CD4-positive, CD25-positive, alpha-beta regulatory T cell (primary cell): ENCODE data around the gene KIF21B. TPM values are rescaled to one million over a fixed set of nuclear protein-coding genes. Genes with fewer than 3 reads are reported as not detected.

ENCODE experiments used
- ATAC-seq, 2 donors: fragments of 150-1000 bp; cut with Tn5 transposase; one replicate each; pipeline ENCODE4 v1.10.0; 2021; ENCODE audit warnings: low read depth in 2 of 2, moderate number of reproducible peaks in 2 of 2, moderate library complexity in 1 of 2
- DNase-seq, 3 donors: peaks; one replicate each; pipeline versions ENCODE4 v3.0.0 to v3.0.0-alpha.2; 2012 to 2022; ENCODE audit warnings: mixed read lengths in 1 of 3
- H3K27ac ChIP-seq: one replicate; pipeline ENCODE4 v1.7.0; 2013; ENCODE audit warnings: mild to moderate bottlenecking, low read length; ENCODE audit not compliant: insufficient read depth, poor library complexity, severe bottlenecking
- H3K27me3 ChIP-seq: one replicate; pipeline ENCODE4 v1.7.0; 2013; ENCODE audit warnings: low read length; ENCODE audit not compliant: control insufficient read depth, insufficient read depth
- H3K36me3 ChIP-seq: one replicate; pipeline ENCODE4 v1.7.0; 2013; ENCODE audit warnings: mild to moderate bottlenecking, low read length, moderate library complexity; ENCODE audit not compliant: control insufficient read depth, insufficient read depth
- H3K4me1 ChIP-seq: 2 replicates; pipeline ENCODE4 v1.7.0; 2013; ENCODE audit warnings: mild to moderate bottlenecking, low read length; ENCODE audit not compliant: insufficient read depth, control insufficient read depth, poor library complexity, severe bottlenecking
- H3K4me3 ChIP-seq: one replicate; pipeline ENCODE4 v1.7.0; 2013; ENCODE audit warnings: low read depth, mild to moderate bottlenecking, low read length, moderate library complexity
- H3K9me3 ChIP-seq, 2 experiments: 1 replicate in 1 of 2; 2 replicates in 1 of 2; pipeline ENCODE4 v1.7.0; 2013; ENCODE audit warnings: low read length in 2 of 2, mild to moderate bottlenecking in 1 of 2, moderate library complexity in 1 of 2; ENCODE audit not compliant: control insufficient read depth in 2 of 2
- H3K27ac Mint-ChIP-seq, 3 donors: one replicate each; pipeline ENCODE4 v1.8.0; 2020 to 2022; ENCODE audit warnings: mild to moderate bottlenecking in 3 of 3, mixed read lengths in 3 of 3, moderate library complexity in 2 of 3
- H3K27me3 Mint-ChIP-seq: one replicate; pipeline ENCODE4 v1.8.0; 2022; ENCODE audit warnings: mild to moderate bottlenecking, mixed read lengths
- H3K36me3 Mint-ChIP-seq: one replicate; pipeline ENCODE4 v1.8.0; 2020; ENCODE audit warnings: mixed read lengths
- H3K4me1 Mint-ChIP-seq, 4 donors: one replicate each; pipeline ENCODE4 v1.8.0; 2020 to 2022; ENCODE audit warnings: mixed read lengths in 4 of 4, mild to moderate bottlenecking in 1 of 4
- H3K4me3 Mint-ChIP-seq, 4 donors: one replicate each; pipeline ENCODE4 v1.8.0; 2020 to 2022; ENCODE audit warnings: mild to moderate bottlenecking in 4 of 4, mixed read lengths in 4 of 4, moderate library complexity in 3 of 4
- H3K9me3 Mint-ChIP-seq, 7 donors: one replicate each; pipeline ENCODE4 v1.8.0; 2020 to 2022; ENCODE audit warnings: mixed read lengths in 7 of 7, mild to moderate bottlenecking in 3 of 7, moderate library complexity in 2 of 7
- polyA plus RNA-seq, 4 donors: library from polyadenylated mRNA; unstranded; fragments of 300-500 nt; fragmentation: Illumina TruSeq; gene quantifications; one replicate each; pipeline ENCODE4 v1.2.3, GENCODE V29; 2021
- total RNA-seq: library from RNA; stranded (reverse); gene quantifications from one replicate; pipeline ENCODE4 v1.2.3, GENCODE V29; 2022

The KIF21B gene
- total and polyA plus RNA-seq, 5 donors from 2014 or later: 2.3 to 96.9 (median 3.3) TPM

GRCh38 chr1:200959411-200959921 is 64.0 kb downstream of the KIF21B start:
- Mint-ChIP-seq H3K4me1 (peaks cover 0 to 2% (median under 1%) of the 10 kb centered on the region in 4 donors), H3K9me3 (no peaks in the 10 kb centered on the region), H3K27ac (no peak overlapping the region), H3K4me3 (no peak overlapping the region), H3K27me3 (peaks cover 11% of the 10 kb centered on the region), H3K36me3 (no peaks in the 10 kb centered on the region)
- Histone ChIP-seq H3K36me3 (no peaks in the 10 kb centered on the region), H3K27ac (no peak overlapping the region), H3K9me3 (no peaks in the 10 kb centered on the region), H3K4me3 (no peak overlapping the region), H3K4me1 (no peaks in the 10 kb centered on the region), H3K27me3 (no peaks in the 10 kb centered on the region)
- ATAC-seq: no peak
- DNase-seq: no peak

DNA sequence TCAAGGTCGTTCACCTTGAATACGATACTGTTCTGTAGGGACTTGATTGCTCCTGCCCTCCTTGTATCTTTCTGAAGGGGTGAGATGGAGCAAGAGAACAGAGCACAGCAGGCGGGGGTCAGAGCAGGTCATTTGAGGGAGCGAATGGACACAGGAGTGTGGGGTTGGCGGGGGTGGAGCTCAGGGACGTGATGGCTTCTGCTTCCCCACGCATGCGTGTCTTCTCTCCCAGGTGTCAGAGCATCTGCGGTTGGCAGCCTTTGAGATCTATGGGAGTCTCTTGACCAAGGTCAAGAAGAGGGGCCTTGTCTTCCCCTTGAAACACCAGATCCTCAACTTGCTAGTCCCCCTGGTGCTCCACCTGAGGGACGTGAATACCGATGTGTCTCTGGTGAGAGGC is 64.9 kb downstream of the KIF21B start:
- H3K27ac ChIP-seq: no peak overlapping the region
- H3K36me3 Mint-ChIP-seq: no peaks in the 10 kb centered on the region
- no peak overlapping the region for H3K27ac Mint-ChIP-seq
- ATAC-seq (no peak), DNase-seq (no peak)
- H3K27me3 Mint-ChIP-seq: peaks cover 11% of the 10 kb centered on the region
- no peaks in the 10 kb centered on the region for H3K36me3 ChIP-seq
- H3K9me3 ChIP-seq: no peaks in the 10 kb centered on the region
- H3K4me3 ChIP-seq: no peak overlapping the region
- no peaks in the 10 kb centered on the region for H3K9me3 Mint-ChIP-seq
- no peaks in the 10 kb centered on the region for H3K4me1 ChIP-seq
- peaks cover 2% of the 10 kb centered on the region for H3K27me3 ChIP-seq
- H3K4me1 Mint-ChIP-seq: peaks cover 0 to 2% (median 0%) of the 10 kb centered on the region in 4 donors
- no peak overlapping the region for H3K4me3 Mint-ChIP-seq

- Histone ChIP-seq H3K4me1 (no peaks in the 10 kb centered on the region), H3K9me3 (no peaks in the 10 kb centered on the region), H3K4me3 (no peak overlapping the region), H3K27ac (no peak overlapping the region), H3K36me3 (no peaks in the 10 kb centered on the region), H3K27me3 (peaks cover 2% of the 10 kb centered on the region)
- H3K4me1 Mint-ChIP-seq: no peaks in the 10 kb centered on the region
- no peaks in the 10 kb centered on the region for H3K36me3 Mint-ChIP-seq
- no peak for ATAC-seq
- no peak overlapping the region for H3K27ac Mint-ChIP-seq
- H3K27me3 Mint-ChIP-seq: peaks cover 14% of the 10 kb centered on the region
- no peak for DNase-seq
- H3K4me3 Mint-ChIP-seq: no peak overlapping the region
- H3K9me3 Mint-ChIP-seq: no peaks in the 10 kb centered on the region
Observed at GRCh38 chr1:200954434-200954833, 69.1 kb downstream of the KIF21B start.

GRCh38 chr1:200951016-200951415 is 72.5 kb downstream of the KIF21B start:
- Histone ChIP-seq H3K27ac (no peak overlapping the region), H3K9me3 (no peaks in the 10 kb centered on the region), H3K27me3 (peaks cover 2% of the 10 kb centered on the region), H3K36me3 (no peaks in the 10 kb centered on the region), H3K4me3 (no peak overlapping the region), H3K4me1 (no peaks in the 10 kb centered on the region)
- no peak for ATAC-seq
- H3K27ac Mint-ChIP-seq: no peak overlapping the region
- H3K9me3 Mint-ChIP-seq: no peaks in the 10 kb centered on the region
- peaks cover 21% of the 10 kb centered on the region for H3K27me3 Mint-ChIP-seq
- no peak for DNase-seq
- no peaks in the 10 kb centered on the region for H3K36me3 Mint-ChIP-seq
- no peak overlapping the region for H3K4me3 Mint-ChIP-seq
- H3K4me1 Mint-ChIP-seq: no peaks in the 10 kb centered on the region

DNA sequence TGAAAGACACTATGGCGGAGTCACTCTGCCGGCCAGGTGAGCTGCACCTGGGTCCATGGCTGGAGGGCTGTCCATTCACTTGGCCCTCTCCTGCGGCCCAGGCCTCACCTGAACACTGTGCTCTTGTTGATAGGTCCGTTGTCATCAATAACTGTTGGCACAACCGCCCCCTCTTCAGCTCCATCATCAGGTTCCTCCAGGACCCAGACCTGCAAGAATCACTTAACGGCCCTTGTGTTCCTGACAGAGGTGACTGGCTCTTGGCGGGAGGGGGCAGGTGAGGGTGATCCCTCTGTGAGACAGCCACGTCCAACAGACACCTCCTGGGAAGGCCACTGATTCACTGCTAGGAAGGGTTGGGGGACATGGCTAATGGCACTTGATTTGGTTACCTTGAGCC is 73.9 kb downstream of the KIF21B start:
- ATAC-seq: no peak
- no peaks in the 10 kb centered on the region for H3K36me3 Mint-ChIP-seq
- no peaks in the 10 kb centered on the region for H3K4me1 Mint-ChIP-seq

DNA sequence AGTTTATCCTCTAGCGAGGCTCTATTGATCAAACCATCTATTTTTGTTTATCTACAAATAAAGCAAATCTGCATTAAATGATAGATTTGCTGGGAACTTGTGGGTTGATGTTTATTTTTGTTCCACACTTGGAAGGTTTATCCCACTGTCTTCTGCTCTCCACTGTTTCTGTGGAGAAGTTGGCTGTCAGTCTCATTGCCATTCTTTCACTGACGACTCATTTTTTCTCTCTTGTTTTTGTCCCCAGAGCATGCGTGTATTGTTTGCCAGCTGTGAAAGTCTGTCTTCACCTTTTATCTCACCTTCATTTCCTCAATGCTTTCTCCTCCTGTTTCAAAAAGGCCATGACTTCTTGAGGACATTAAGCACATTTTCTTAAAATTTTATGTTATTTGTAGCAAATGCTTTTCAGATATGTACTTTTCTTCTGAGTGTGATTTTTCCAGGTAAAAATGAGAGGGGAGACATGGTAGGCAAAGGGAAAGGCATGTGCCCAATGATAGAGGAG is 76.4 kb downstream of the KIF21B start:
- H3K4me3 Mint-ChIP-seq: no peak overlapping the region
- DNase-seq (no peak), ATAC-seq (no peak)
- peaks cover 0 to 3% (median 0%) of the 10 kb centered on the region in 7 donors for H3K9me3 Mint-ChIP-seq
- Histone ChIP-seq H3K36me3 (no peaks in the 10 kb centered on the region), H3K27ac (no peak overlapping the region), H3K27me3 (no peaks in the 10 kb centered on the region), H3K9me3 (no peaks in the 10 kb centered on the region), H3K4me3 (no peak overlapping the region), H3K4me1 (no peaks in the 10 kb centered on the region)
- no peaks in the 10 kb centered on the region for H3K4me1 Mint-ChIP-seq
- no peaks in the 10 kb centered on the region for H3K36me3 Mint-ChIP-seq
- H3K27ac Mint-ChIP-seq: no peak overlapping the region
- H3K27me3 Mint-ChIP-seq: peaks cover 33% of the 10 kb centered on the region

More for the DNA sequence above, 73.9 kb downstream of the KIF21B start:
- no peak overlapping the region for H3K27ac Mint-ChIP-seq
- no peaks in the 10 kb centered on the region for H3K9me3 Mint-ChIP-seq
- H3K4me1 ChIP-seq: no peaks in the 10 kb centered on the region
- DNase-seq: no peak
- H3K27ac ChIP-seq: no peak overlapping the region
- peaks cover 2% of the 10 kb centered on the region for H3K27me3 ChIP-seq
- no peak overlapping the region for H3K4me3 Mint-ChIP-seq
- no peaks in the 10 kb centered on the region for H3K9me3 ChIP-seq
- H3K4me3 ChIP-seq: no peak overlapping the region
- peaks cover 22% of the 10 kb centered on the region for H3K27me3 Mint-ChIP-seq
- no peaks in the 10 kb centered on the region for H3K36me3 ChIP-seq

DNA sequence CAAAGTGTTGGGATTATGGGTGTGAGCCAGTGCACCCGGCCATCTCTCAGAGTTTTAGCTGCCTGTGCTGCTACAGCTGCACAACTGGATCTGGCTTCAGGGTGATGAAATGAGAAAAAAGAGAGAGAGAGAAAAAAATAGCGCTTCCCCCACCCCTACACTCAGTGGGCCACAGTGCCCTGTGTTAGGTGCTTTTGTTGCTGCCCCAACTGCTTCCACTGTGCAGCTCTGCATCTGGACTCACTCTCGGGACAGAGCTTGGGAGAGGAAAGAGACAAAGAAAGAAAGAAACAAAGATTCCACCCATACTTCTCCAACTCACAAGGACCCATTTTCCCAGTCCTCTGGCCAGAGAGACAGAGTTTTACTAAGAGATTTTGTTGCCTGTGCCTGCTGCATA is 78.4 kb downstream of the KIF21B start:
- Mint-ChIP-seq H3K9me3 (peaks cover 0 to 6% (median 2%) of the 10 kb centered on the region in 7 donors), H3K27ac (no peak overlapping the region), H3K4me1 (no peaks in the 10 kb centered on the region), H3K36me3 (no peaks in the 10 kb centered on the region), H3K27me3 (peaks cover 39% of the 10 kb centered on the region), H3K4me3 (peak overlapping the region in 1 of 4 donors; percentile 56)
- no peak for DNase-seq
- Histone ChIP-seq H3K27me3 (no peaks in the 10 kb centered on the region), H3K27ac (no peak overlapping the region), H3K9me3 (no peaks in the 10 kb centered on the region), H3K4me3 (no peak overlapping the region), H3K4me1 (no peaks in the 10 kb centered on the region), H3K36me3 (no peaks in the 10 kb centered on the region)
- ATAC-seq: no peak

GRCh38 chr1:200938955-200939354 is 84.6 kb downstream of the KIF21B start:
- peaks cover 0 to 7% (median 0%) of the 10 kb centered on the region in 7 donors for H3K9me3 Mint-ChIP-seq
- Histone ChIP-seq H3K4me1 (no peaks in the 10 kb centered on the region), H3K36me3 (no peaks in the 10 kb centered on the region), H3K27ac (no peak overlapping the region), H3K4me3 (no peak overlapping the region), H3K9me3 (no peaks in the 10 kb centered on the region), H3K27me3 (no peaks in the 10 kb centered on the region)
- H3K4me1 Mint-ChIP-seq: peaks cover 0 to 6% (median under 1%) of the 10 kb centered on the region in 4 donors
- DNase-seq (peak in 1 of 3 donors; percentile 52), ATAC-seq (peak in 1 of 2 donors; percentile 44)
- no peak overlapping the region for H3K27ac Mint-ChIP-seq
- H3K36me3 Mint-ChIP-seq: no peaks in the 10 kb centered on the region
- no peak overlapping the region for H3K4me3 Mint-ChIP-seq
- peaks cover 15% of the 10 kb centered on the region for H3K27me3 Mint-ChIP-seq
